Keratinocyte (primary cell): ENCODE data around the gene EFTUD2. TPM values are rescaled to one million over a fixed set of nuclear protein-coding genes. Genes with fewer than 3 reads are reported as not detected.
A peak's percentile ranks its signal among the peaks of the same experiment; 100 is the strongest.

ENCODE experiments used
- DNase-seq: peaks from one replicate; pipeline ENCODE4 v3.0.0-alpha.2; 2011; ENCODE audit warnings: low read depth, missing footprints, low spot score
- FAIRE-seq: peaks from 2 replicates; lab custom pipeline; 2011; peaks lifted over from hg19 to GRCh38; lab: Jason Lieb, UNC
- H2AFZ ChIP-seq: 2 replicates; pipeline ENCODE4 v1.6.0; 2012; ENCODE audit warnings: low read length, control low read depth, inconsistent platforms; ENCODE audit not compliant: control insufficient read depth
- H3K27ac ChIP-seq: 2 replicates; pipeline ENCODE4 v1.5.1; 2011; ENCODE audit warnings: low read length; ENCODE audit not compliant: control insufficient read depth, insufficient read depth
- H3K27me3 ChIP-seq: 3 replicates; pipeline ENCODE4 v1.6.0; 2011; ENCODE audit warnings: low read length; ENCODE audit not compliant: control insufficient read depth, insufficient read depth; ENCODE audit errors: extremely low read depth
- H3K36me3 ChIP-seq, 2 experiments: 2 replicates in 1 of 2; 3 replicates in 1 of 2; pipeline ENCODE4 v1.5.1; 2011; ENCODE audit warnings: low read length in 2 of 2, mild to moderate bottlenecking in 1 of 2; ENCODE audit not compliant: control insufficient read depth in 2 of 2, insufficient read depth in 2 of 2; ENCODE audit errors: extremely low read depth in 1 of 2
- H3K4me1 ChIP-seq: 3 replicates; pipeline ENCODE4 v1.5.1; 2011; ENCODE audit warnings: low read length; ENCODE audit not compliant: control insufficient read depth, insufficient read depth; ENCODE audit errors: extremely low read depth
- H3K4me2 ChIP-seq: 3 replicates; pipeline ENCODE4 v1.6.0; 2011; ENCODE audit warnings: low read depth, low read length; ENCODE audit not compliant: control insufficient read depth, insufficient read depth; ENCODE audit errors: extremely low read depth
- H3K4me3 ChIP-seq, 3 experiments: fragments of 200-600 bp in 1 of 3; sonication (generic) in 1 of 3; 2 replicates in 2 of 3; 3 replicates in 1 of 3; pipeline ENCODE4 v1.5.1; 2011 to 2016; ENCODE audit warnings: low read length in 3 of 3, mild to moderate bottlenecking in 3 of 3, control low read depth in 2 of 3, inconsistent platforms in 1 of 3, low read depth in 1 of 3, mixed read lengths in 1 of 3, mixed run types in 1 of 3, moderate library complexity in 1 of 3; ENCODE audit not compliant: control insufficient read depth in 2 of 3, insufficient read depth in 2 of 3; ENCODE audit errors: extremely low read depth in 1 of 3
- H3K79me2 ChIP-seq: 2 replicates; pipeline ENCODE4 v1.6.0; 2012; ENCODE audit warnings: low read length; ENCODE audit not compliant: control insufficient read depth, insufficient read depth
- H3K9ac ChIP-seq: 3 replicates; pipeline ENCODE4 v1.6.0; 2011; ENCODE audit warnings: low read length; ENCODE audit not compliant: control insufficient read depth, insufficient read depth; ENCODE audit errors: extremely low read depth
- H3K9me1 ChIP-seq: 3 replicates; pipeline ENCODE4 v1.6.0; 2011; ENCODE audit warnings: low read length; ENCODE audit not compliant: control insufficient read depth, insufficient read depth; ENCODE audit errors: extremely low read depth
- H3K9me3 ChIP-seq: 2 replicates; pipeline ENCODE4 v1.5.1; 2012; ENCODE audit warnings: low read depth, low read length; ENCODE audit not compliant: control insufficient read depth
- H4K20me1 ChIP-seq: 3 replicates; pipeline ENCODE4 v1.6.0; 2011; ENCODE audit warnings: low read length; ENCODE audit not compliant: control insufficient read depth, insufficient read depth; ENCODE audit errors: extremely low read depth
- EZH2 ChIP-seq: IDR thresholded peaks from one replicate; pipeline ENCODE4 v1.6.1; 2012; ENCODE audit warnings: inconsistent platforms, mild to moderate bottlenecking, low read length, moderate library complexity
- dilution Hi-C: fragments of 300-500 bp; cut with MboI; formaldehyde crosslinking; loops from one replicate; pipeline ENCODE4 v1.7.0; 2020; ENCODE audit warnings: low sequenced_read_pairs; ENCODE audit not compliant: extremely low pct_ligation_motif_present
- polyA plus RNA-seq, 5 experiments: library from polyadenylated mRNA; depleted of rRNA in 3 of 5; stranded (reverse) in 3 of 5; stranded (forward) in 1 of 5; unstranded in 1 of 5; fragments of >200 nt; gene quantifications; 1 replicate in 1 of 5; 2 replicates in 3 of 5; 3 replicates in 1 of 5; pipeline versions ENCODE4 v1.2.1 to v1.2.3, GENCODE V29; 2011 to 2012; ENCODE audit warnings: missing spikeins in 2 of 5, low read depth in 1 of 5, low replicate concordance in 1 of 5
- TF ChIP-seq, protein P1 (sequence below), 3 experiments: IDR thresholded peaks in 1 of 3; conservative IDR thresholded peaks in 1 of 3; optimal IDR thresholded peaks in 1 of 3; 2 replicates in 2 of 3; 3 replicates in 1 of 3; pipeline versions ENCODE3 to v1.5.1; 2011; ENCODE audit warnings: low read length in 3 of 3, mild to moderate bottlenecking in 3 of 3, moderate library complexity in 2 of 3, control low read depth in 1 of 3, inconsistent platforms in 1 of 3; ENCODE audit not compliant: insufficient read depth in 2 of 3; ENCODE audit errors: extremely low read depth in 1 of 3

Gene EFTUD2
- polyA plus RNA-seq, 1 donor (not counting 4 experiments of a cell fraction or from before 2014, with no cell fraction given): 160 TPM

DNA sequence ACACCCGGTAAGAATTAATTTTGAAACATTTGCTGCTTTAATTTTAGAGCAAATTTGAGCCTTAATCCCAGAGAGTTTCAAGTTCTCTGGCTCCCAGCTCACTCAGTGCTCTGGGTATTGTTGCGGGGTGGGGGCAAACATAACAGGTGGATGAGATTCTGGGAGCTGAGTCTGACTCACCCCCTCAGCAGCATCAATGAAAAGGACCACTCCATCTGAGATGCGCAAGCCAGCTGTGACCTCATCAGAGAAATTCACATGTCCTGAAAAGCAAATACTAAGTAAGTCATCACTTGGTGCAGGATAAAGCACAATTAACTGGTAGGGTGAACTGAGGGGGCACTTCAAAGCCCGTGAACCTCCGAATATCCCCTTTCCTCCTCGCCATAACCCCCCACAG, 19.9 kb downstream of the EFTUD2 start:
- Histone ChIP-seq H2AFZ (no peak overlapping the region), H3K4me3 (no peak overlapping the region), H3K9ac (no peak overlapping the region), H3K9me3 (no peaks in the 10 kb centered on the region), H4K20me1 (no peaks in the 10 kb centered on the region), H3K4me2 (no peak overlapping the region), H3K27me3 (no peaks in the 10 kb centered on the region), H3K79me2 (no peaks in the 10 kb centered on the region), H3K9me1 (no peaks in the 10 kb centered on the region), H3K4me1 (no peaks in the 10 kb centered on the region), H3K36me3 (peaks cover 35 to 39% of the 10 kb centered on the region in 2 experiments), H3K27ac (no peak overlapping the region)
- DNase-seq: no peak
- FAIRE-seq: no peak
- dilution Hi-C loops: no loop called here
- TF ChIP-seq, protein P1, sequence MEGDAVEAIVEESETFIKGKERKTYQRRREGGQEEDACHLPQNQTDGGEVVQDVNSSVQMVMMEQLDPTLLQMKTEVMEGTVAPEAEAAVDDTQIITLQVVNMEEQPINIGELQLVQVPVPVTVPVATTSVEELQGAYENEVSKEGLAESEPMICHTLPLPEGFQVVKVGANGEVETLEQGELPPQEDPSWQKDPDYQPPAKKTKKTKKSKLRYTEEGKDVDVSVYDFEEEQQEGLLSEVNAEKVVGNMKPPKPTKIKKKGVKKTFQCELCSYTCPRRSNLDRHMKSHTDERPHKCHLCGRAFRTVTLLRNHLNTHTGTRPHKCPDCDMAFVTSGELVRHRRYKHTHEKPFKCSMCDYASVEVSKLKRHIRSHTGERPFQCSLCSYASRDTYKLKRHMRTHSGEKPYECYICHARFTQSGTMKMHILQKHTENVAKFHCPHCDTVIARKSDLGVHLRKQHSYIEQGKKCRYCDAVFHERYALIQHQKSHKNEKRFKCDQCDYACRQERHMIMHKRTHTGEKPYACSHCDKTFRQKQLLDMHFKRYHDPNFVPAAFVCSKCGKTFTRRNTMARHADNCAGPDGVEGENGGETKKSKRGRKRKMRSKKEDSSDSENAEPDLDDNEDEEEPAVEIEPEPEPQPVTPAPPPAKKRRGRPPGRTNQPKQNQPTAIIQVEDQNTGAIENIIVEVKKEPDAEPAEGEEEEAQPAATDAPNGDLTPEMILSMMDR (optimal IDR thresholded peaks at IDR 0.05 in 1 of 3, IDR thresholded peaks at IDR 0.05 in 1 of 3, conservative IDR thresholded peaks at IDR 0.05 in 1 of 3; ENCODE audit: extremely low read depth in 1 of 3, insufficient read depth in 2 of 3, low read length in 3 of 3): no peak
- no peak for TF ChIP-seq EZH2

DNA sequence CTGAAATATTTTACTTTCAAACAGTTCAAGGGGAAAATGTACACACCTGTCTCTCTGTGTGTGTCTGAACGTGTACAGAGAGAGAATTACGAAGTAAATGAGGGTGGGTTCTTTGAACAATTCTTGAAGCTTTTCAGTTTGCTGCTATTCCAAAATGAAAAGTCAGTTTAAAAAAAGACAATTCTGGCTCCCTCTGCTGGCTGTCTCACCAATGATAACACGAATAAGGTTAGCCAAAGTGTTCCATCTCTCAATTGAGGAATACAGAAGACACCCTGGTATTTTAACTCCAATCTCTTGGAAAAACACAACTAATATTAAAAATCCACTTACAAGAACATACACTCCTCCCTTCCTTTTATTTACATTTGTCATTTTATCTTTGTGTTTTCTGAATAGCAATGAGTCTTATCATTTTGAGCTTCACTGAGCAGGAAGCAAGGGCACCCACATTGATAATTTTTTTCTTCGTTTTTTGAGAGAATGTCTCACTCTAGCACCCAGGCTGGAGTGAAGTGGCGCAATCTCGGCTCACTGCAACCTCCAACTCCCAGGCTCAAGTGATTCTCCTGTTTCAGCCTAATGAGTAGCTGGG, 20.5 kb downstream of the EFTUD2 start:
- Histone ChIP-seq H4K20me1 (no peaks in the 10 kb centered on the region), H3K4me3 (no peak overlapping the region), H3K9ac (no peak overlapping the region), H3K4me1 (no peaks in the 10 kb centered on the region), H3K36me3 (peaks cover 38% of the 10 kb centered on the region in 2 experiments), H2AFZ (no peak overlapping the region), H3K79me2 (no peaks in the 10 kb centered on the region), H3K4me2 (no peak overlapping the region), H3K9me3 (no peaks in the 10 kb centered on the region), H3K27me3 (no peaks in the 10 kb centered on the region), H3K9me1 (no peaks in the 10 kb centered on the region), H3K27ac (no peak overlapping the region)
- dilution Hi-C loops: no loop called here
- DNase-seq: no peak
- TF ChIP-seq EZH2: no peak
- TF ChIP-seq, protein P1 (optimal IDR thresholded peaks at IDR 0.05 in 1 of 3, IDR thresholded peaks at IDR 0.05 in 1 of 3, conservative IDR thresholded peaks at IDR 0.05 in 1 of 3; ENCODE audit: extremely low read depth in 1 of 3, insufficient read depth in 2 of 3, low read length in 3 of 3): peak in 2 of 3 experiments; percentile 40 to 42
- no peak for FAIRE-seq
